HG03095 (cell line): ENCODE data around the gene LARP4.
"Not testable (repeated sequence)": the region's sequence is repeated elsewhere in the genome, so short reads cannot be mapped to it uniquely, and the experiment has no call there.

ENCODE experiments used
- ATAC-seq: cut with Tn5 transposase; IDR thresholded peaks from one replicate; pipeline ENCODE4 v1.9.1; 2021; ENCODE audit warnings: moderate library complexity; ENCODE audit not compliant: unreplicated experiment

LARP4 gene

DNA sequence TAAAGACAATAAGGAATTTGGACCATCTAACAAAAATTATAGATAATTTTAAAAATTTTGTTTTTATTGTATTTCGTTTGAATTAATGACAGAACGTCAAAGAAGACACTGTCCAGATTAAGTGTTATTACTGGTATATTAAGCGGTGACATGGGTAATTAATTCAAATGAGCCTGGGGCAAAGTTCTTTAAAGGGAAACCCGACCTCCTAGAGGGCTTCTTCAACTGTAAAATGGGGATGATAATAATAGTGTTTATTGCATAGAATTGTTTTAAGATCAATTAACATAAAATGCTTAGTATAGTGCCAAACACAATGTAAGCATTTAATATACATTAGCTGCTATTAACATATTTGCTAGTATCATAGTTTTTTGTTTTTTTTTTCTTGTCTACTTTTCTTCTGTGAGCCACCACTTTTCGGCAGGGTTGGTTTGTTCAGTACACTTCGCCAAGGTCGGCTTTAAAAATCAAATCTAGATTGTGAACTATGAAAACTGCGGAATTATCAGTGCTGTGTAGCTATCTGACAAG is 514 bp upstream of the LARP4 start:
- no peak for ATAC-seq

DNA sequence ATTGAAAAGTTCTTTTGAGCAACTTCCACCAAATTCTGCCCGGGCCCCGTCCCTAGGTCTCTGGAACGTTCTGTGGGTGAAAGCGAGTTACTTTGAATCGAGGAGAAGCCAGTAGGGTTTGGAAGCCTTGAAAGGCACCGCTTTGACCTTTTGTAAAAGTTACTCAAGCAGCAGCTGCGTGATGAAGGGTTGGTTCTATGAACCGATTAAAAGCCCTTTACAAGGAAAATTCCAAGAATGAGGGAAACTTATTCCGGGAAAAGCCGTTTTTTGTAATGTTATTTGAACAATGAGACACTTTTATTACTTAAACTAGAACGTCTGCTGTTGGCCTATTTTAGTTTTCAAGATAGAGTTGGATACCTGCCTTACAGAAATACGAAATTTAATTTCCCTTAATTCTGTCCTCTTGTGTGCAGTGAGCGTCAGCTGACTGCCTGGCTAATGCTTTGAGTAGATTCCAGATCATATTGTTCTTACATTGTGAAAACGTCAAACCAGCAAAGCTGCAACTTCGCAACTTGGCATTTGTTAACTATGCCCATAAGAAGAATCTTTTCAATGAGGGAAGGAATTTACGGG is 906 bp downstream of the LARP4 start:
- ATAC-seq: no peak

DNA sequence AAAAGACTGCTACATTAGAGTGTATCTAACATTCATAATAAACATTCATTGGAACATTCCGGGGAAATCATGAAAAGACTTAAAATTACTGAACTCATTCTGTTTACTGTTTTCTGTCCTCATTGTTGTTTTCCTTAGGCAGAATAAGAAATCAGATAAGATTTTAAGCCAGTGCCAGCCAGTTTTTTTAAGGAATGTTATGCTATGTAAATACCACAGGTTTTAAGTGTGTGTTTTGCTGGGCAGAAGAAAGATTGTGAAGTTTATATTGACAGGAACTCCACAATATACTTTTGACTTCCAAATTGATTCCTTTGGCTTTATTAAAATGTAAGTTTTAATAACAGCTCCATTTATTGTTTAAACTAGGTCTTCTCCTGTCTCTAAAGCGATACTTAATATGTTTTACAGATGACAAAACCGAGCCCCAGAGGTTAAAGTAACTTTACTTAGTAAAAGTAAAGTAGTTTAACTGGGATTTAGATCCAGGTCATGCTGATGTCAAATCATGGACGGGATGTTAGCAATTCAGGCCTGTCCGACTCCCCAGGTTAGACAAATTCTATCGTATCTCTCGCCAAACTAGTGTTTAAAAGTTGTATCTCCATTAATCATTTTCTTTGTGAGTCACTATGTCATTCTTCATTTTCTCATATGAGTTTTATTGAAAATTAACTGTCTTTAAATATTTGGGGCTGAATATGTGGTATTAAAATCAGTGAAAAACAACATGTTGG is 1.7 kb downstream of the LARP4 start:
- no peak for ATAC-seq

DNA sequence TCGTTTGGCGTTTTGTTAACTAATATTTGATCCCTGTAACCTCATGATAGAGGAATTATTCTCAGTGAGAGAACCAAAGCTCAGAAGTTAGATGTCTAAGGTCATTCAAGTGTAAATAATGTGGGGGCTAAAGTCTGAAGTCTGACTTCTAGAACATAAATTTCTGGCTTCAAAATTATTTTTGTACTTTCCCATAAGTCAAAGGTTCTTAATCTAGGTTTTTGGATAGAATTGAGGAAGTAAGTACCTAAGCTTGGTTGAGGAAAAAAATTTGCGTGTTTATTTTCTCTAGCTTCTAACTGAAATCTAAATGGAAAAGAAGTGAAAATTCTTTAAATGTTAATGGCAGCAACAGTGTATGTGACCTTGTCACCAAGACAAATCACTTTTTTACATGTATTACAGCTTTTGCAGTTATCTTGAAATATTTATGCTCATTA is 2.3 kb downstream of the LARP4 start:
- no peak for ATAC-seq

DNA sequence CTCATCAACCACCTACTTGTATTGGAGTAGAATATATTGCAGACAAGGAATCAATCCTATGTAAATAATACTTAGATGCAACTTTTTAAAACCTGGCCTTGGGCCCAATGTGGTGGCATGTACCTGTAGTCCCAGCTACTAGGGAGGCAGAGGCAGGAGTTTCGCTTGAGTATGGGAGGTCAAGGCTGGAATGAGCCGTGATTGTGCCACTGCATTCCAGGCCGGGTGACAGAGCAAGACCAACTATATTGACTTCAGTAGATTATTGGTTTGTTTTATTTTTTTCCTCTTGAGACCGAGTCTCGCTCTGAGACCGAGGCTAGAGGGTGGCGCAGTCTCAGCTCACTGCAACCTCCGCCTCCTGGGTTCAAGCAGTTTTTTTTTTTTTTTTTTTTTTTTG is 3.6 kb downstream of the LARP4 start:
- no peak for ATAC-seq

DNA sequence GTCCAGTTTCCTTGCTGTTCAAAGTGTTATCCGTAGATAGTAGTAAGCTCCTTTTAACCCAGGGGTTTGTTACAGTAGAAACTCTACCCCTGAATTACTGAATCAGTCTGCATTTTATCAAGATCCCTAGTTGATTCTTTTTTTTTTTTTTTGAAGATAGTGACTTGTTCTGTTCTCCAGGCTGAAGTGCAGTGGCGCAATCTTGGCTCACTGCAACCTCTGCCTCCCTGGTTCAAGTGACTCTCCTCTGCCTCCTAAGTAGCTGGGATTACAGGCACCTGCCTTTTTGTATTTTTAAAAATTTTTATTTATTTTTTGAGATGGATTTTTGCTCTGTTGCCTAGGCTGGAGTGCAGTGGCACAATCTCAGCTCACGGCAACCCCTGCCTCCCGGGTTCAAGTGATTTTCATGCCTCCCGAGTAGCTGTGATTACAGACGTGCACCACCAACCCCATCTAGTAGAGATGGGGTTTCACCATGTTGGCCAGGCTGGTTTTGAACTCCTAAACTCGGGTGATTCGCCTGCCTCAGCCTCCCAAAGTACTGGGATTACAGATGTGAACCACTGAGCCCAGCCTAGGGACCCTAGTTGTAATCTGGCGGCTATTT is 10.5 kb downstream of the LARP4 start:
- ATAC-seq: no peak

DNA sequence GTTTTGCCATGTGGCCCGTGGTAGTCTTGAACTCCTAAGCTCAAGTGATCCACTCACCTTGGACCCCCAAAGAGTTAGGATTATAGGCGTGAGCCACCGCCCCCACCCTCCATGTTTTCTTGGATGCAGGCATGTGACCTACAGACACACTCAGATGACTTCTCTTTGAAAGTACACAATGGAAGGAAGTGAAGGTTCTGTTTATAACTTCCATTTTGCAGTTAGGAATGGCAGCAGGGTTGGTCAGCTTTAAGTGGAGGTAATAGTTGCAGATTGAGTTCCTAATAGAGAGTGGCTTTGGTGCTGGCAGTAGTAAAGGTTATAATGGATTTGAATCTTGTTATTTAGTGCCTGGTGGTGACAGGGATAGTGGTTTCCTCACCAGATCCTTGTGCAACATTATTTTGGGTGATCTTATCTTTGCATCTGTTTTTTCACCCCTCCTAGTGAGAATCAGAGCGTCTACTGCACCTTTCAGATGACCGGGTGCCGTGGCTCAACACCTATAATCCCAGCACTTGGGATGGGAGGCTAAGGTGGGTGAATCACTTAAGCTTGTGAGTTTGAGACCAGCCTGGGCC is 15.3 kb downstream of the LARP4 start:
- ATAC-seq: no peak

DNA sequence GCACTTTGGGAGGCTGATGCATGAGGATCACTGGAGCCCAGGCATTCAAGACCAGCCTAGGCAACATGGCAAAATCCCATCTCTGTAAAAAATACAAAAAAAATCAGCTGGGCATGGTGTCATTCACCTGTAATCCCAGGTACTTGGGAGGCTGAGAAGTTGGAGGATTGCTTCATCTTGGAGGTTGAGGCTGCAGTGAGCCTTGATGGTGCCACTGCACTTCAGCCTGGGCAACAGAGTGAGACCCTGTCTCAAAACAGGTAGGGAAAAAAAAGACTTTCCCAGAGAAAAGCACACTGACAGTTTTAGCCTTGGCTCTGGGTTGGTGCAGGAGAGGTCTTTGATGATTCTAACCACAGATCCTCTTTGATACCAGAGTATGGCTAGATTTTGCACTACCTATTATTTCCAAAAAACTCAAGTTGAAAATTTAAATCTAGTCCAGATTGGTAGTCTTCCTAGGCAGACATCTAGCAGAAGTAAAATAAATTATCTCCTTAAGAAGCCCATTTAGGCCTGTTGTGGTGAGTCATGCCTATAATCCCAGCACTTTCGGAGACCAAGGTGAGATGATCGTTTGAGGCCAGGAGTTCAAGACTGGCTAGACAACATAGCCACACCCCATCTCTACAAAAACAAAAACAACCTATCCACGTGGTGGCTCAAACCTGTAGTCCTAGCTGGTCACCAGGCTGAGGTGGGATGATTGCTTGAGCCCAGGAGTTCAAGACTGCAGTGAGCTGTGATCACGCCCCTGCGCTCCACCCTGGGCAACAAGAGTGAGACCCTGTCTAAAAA is 18.6 kb downstream of the LARP4 start:
- no peak for ATAC-seq

DNA sequence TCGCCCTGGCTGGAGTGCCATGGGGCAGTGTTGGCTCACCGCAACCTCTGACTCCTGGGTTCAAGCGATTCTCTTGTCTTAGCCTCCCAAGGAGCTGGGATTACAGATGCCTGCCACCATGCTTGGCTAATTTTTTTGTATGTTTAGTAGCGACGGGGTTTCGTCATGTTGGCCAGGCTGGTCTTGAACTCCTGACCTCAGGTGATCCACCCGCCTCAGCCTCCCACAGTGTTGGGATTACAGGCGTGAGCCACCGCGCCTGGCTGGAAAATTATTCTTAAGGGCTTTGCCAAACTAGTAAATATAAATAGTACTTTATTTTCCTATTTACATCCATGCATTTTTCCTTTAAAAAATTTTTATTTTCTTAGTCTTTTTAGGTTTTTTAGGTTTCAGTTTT is 22.2 kb downstream of the LARP4 start:
- not testable (repeated sequence) for ATAC-seq

DNA sequence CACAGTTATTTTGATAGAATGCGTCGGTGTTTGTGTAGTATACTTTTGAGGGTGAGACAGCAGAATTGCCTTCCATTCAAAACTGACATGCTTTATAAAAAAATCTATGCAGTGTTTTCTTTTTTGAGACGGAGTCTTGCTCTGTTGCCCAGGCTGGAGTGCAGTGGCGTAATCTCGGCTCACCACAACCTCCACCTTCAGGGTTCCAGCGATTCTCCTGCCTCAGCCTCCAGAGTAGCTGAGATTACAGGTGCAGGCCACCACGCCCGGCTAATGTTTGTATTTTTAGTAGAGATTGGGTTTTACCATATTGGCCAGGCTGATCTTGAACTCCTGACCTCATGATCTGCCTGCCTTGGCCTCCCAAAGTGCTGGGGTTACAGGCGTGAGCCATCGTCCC is 22.7 kb downstream of the LARP4 start:
- not testable (repeated sequence) for ATAC-seq

DNA sequence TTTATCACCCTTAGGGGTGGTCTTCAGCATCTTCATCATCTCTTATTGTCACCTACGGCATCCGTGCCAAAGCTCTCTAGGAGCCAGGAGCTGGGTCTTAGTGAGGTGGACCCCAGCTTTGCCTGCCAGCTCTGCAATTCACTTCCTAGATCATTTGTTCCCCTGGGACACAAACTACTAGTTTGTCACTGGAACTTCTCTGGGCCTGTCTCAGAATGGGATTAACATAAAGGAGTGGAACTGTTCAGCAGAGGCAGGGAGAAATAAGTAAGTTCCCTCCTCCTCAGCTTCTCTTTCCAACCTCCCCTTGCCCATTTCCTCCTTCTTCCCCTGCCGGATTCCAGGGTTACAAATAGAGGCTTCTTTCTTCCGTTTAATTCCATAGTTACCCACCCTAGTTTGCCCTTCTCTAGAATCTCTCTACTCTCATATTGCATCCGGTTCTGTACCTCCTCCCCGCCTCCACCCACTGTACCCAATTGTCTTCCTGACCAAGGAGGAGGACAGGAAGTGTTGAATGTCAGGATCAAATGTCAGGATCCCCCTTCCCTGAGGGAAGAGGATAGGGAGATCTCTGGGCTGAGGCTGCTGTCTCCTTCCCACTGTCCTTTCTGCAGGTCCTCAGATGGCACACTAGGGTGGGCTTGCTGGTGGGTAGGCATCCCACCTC is 25.0 kb downstream of the LARP4 start:
- no peak for ATAC-seq

DNA sequence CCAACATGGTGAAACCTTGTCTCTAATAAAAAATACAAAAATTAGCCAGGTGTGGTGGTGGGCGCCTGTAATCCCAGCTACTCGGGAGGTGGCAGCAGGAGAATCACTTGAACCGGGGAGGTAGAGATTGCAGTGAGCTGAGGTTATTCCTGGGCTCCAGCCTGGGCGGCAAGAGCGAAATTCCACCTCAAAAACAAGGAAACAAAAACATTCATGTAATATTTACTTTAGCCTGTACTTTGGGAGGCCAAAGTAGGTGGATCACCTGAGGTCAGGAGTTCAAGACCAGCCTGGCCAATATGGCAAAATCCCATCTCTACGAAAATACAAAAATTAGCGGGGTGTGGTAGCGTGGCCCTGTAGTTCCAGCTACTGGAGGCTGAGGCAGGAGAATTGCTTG is 31.0 kb downstream of the LARP4 start:
- ATAC-seq: not testable (repeated sequence)

DNA sequence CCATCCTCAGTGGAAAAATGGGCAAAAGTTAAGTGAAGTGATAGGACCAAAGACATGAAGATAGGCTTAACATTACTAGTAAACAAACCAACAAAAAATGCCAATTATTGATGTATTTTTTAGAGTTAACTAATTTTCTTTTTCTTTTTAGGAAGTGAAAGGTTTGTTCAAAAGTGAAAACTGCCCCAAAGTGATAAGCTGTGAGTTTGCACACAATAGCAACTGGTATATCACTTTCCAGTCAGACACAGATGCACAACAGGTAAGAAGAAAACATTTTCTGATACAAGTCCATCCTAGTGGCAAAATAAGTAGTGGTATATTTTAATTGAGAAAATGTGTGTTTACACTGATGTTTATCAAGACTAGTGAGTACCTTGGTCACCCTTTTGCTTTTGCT is 39.6 kb downstream of the LARP4 start:
- no peak for ATAC-seq

DNA sequence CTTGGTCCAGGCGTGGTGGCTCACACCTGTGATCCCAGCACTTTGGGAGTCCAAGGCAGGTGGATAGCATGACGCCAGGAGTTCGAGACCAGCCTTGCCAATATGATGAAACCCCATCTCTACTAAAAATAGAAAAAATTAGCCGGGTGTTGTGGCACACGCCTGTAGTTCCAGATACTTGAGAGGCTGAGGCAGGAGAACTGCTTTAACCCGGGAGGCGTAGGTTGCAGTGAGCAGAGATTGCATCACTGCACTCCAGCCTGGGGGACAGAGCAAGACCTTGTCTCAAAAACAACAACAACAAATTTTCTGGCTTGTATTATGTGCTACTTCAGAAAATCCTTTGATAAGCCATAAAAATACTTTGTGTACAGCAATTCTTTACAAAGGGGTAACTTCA is 41.1 kb downstream of the LARP4 start:
- no peak for ATAC-seq

DNA sequence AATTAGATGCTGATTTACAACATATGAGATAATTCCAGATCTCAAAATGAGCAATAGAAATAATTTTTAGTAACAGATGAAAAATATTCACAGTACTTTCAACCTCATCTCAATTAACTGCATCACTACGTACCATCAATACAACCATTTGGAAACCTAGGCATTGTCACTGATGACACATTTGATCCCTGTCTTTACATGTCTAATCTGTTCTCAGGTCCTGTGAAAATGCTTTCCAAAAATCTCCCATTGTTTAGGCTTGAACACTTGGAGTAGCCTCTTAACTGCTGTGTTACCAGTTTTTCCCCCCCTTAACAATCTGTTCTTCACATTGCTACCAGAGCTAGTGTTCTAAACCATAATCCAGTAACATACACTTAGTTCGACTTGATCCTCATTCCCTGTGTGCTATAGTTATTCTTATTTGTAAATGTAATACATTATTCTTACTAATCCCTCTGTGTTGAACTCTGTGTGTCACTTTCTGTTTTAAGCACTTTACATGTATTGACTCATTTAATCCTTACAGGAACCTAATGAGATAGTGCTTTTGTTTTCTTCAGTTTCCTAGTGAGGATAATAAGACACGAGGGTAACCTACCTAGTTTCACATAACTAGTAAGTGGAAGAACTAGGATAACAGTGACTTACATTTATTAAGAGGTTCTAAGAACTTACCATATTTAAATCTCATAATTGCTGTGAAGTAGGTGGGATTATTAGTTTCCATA is 41.7 kb downstream of the LARP4 start:
- ATAC-seq: no peak

DNA sequence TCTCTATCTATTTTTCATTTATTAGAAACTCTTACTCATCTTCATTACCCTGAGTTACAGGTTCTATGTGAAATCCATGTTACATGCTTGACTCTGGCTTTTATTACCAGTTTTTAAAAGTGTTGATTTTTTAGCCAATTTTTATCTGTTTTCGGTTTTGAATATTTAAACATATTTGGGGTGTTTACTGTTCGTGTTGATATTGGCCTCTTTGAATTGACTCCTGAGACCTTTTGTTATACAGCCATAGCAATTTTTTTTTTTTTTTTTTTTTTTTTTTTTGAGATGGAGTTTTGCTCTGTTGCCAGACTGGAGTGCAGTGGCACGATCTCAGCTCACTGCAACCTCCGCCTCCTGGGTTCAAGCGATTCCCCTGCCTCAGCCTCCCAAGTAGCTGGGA is 49.0 kb downstream of the LARP4 start:
- not testable (repeated sequence) for ATAC-seq

DNA sequence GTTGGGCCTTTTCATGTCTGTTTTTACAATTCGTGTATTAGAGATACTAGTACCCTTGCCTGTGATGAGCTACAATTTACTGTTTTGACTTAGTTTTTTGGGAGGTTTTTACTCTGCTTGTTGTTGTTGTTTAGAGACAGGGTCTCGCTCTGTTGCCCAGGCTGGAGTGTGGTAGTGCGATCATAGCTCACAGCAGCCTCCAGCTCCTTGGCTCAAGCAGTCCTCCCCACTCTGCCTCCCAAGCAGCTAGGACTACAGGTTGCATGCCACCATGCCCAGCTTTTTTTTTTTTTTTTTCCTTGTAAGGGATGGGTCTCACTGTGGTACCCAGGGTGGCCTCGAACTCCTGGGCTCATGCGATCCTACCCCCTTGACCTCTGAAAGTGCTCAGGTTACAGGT is 52.1 kb downstream of the LARP4 start:
- no peak for ATAC-seq

DNA sequence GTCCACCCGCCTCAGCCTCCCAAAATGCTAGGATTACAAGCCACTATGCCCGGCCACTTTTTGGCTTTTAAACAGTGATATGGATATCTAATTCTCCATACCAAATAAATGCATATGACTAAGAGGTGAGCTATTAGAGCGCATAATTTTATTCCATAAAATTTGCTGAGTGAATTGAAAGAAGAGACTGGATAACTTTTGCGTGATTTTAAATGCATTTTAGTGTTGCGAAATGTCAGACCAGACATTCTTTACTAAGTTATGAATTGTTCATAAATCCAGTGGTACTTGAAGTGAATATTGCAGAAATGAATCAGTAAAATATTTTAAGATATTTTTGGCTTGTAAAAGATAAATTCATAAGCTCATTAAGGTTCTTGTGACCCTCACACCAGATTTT is 53.2 kb downstream of the LARP4 start:
- ATAC-seq: no peak

DNA sequence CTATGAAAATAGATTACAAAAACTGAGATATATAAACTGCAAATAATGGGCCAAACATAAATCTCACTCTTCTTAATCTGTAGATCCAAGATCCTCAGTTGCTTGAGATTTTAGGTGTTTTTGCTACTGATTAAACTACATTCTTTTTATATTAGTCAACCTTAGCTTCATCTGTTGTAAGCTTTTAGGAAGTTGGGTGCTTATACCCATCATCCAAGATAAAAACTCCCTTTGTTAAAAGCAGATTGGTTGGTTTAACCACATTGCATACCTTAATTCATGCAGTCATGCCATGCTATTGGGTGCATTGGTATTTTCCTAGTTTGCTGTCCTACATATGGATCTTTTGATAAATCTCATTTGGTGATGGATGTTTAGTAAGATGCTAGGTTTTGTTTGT is 57.9 kb downstream of the LARP4 start:
- no peak for ATAC-seq

DNA sequence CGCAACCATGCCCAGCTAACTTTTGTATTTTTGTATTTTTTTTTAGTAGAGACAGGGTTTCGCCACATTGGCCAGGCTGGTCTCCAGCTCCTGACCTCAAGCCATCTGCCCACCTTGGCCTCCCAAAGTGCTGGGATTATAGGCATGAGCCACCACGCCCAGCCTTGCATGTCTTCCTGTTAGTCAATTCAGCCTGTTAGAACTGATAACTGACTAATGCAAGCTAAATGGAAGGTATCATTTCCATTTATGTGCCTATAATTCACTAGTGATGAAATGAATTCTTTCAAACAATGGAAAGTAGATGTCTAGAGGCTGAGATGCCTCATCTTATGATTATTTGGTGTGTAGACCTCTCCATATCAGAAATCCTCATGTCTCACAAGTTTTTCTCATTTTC is 66.8 kb downstream of the LARP4 start:
- ATAC-seq: no peak
